CD14-positive monocyte (primary cell): ENCODE data around the gene PATL1. TPM values are rescaled to one million over a fixed set of nuclear protein-coding genes. Genes with fewer than 3 reads are reported as not detected.

ENCODE experiments used
- DNase-seq, 3 donors: peaks; one replicate each; pipeline ENCODE4 v3.0.0-alpha.2; 2011 to 2022
- H2AFZ ChIP-seq: 2 replicates; pipeline ENCODE4 v1.6.0; 2012; ENCODE audit warnings: mild to moderate bottlenecking, low read depth, low read length, inconsistent platforms; ENCODE audit not compliant: insufficient read depth, poor library complexity, severe bottlenecking
- H3K27ac ChIP-seq, 2 donors: 1 replicate in 1 of 2; 2 replicates in 1 of 2; pipeline ENCODE4 v1.5.1; 2012 to 2013; ENCODE audit warnings: low read length in 2 of 2, control low read depth in 1 of 2, inconsistent platforms in 1 of 2, low read depth in 1 of 2, mild to moderate bottlenecking in 1 of 2
- H3K27me3 ChIP-seq, 2 donors: one replicate each; pipeline versions ENCODE4 v1.6.0 to v1.6.1; 2011 to 2013; ENCODE audit warnings: low read length in 2 of 2; ENCODE audit not compliant: control insufficient read depth in 2 of 2, insufficient read depth in 2 of 2
- H3K36me3 ChIP-seq, 2 donors: replicated peaks in 1 of 2; 1 replicate in 1 of 2; 2 replicates in 1 of 2; pipeline versions ENCODE4 v1.5.1 to v1.6.1; 2012 to 2013; ENCODE audit warnings: low read length in 2 of 2, control low read depth in 1 of 2, inconsistent platforms in 1 of 2, mild to moderate bottlenecking in 1 of 2; ENCODE audit not compliant: insufficient read depth in 2 of 2, control insufficient read depth in 1 of 2
- H3K4me1 ChIP-seq, 2 donors: 1 replicate in 1 of 2; 2 replicates in 1 of 2; pipeline versions ENCODE4 v1.5.1 to v1.6.1; 2012 to 2013; ENCODE audit warnings: low read length in 2 of 2, control low read depth in 1 of 2, inconsistent platforms in 1 of 2, mild to moderate bottlenecking in 1 of 2, moderate library complexity in 1 of 2; ENCODE audit not compliant: insufficient read depth in 2 of 2, control insufficient read depth in 1 of 2
- H3K4me2 ChIP-seq: replicated peaks from 2 replicates; pipeline ENCODE3; 2012; ENCODE audit warnings: low read length, moderate library complexity, mild to moderate bottlenecking; ENCODE audit not compliant: poor library complexity, severe bottlenecking; ENCODE audit errors: extremely low read depth
- H3K4me3 ChIP-seq, 3 experiments: fragments of 200-600 bp in 1 of 3; sonication (generic) in 1 of 3; replicated peaks in 1 of 3; 1 replicate in 2 of 3; 2 replicates in 1 of 3; pipeline ENCODE4 v1.5.1; 2011 to 2013; ENCODE audit warnings: low read length in 3 of 3, mild to moderate bottlenecking in 3 of 3, control low read depth in 2 of 3, low read depth in 2 of 3, inconsistent platforms in 1 of 3, moderate library complexity in 1 of 3
- H3K79me2 ChIP-seq: 2 replicates; pipeline ENCODE4 v1.6.0; 2012; ENCODE audit warnings: mild to moderate bottlenecking, control low read depth, inconsistent platforms, low read length, moderate library complexity; ENCODE audit not compliant: insufficient read depth
- H3K9ac ChIP-seq: 2 replicates; pipeline ENCODE4 v1.6.0; 2017; ENCODE audit warnings: low read length, mild to moderate bottlenecking; ENCODE audit not compliant: insufficient read depth, poor library complexity, severe bottlenecking
- H3K9me3 ChIP-seq, 2 donors: replicated peaks in 1 of 2; 1 replicate in 1 of 2; 2 replicates in 1 of 2; pipeline versions ENCODE4 v1.5.1 to v1.6.1; 2012 to 2013; ENCODE audit warnings: low read length in 2 of 2, control low read depth in 1 of 2; ENCODE audit not compliant: control insufficient read depth in 1 of 2, insufficient read depth in 1 of 2
- H4K20me1 ChIP-seq: 2 replicates; pipeline ENCODE4 v1.6.0; 2012; ENCODE audit warnings: mild to moderate bottlenecking, low read length, control low read depth, moderate library complexity; ENCODE audit not compliant: insufficient read depth
- H3K27ac Mint-ChIP-seq, 7 donors: one replicate each; pipeline ENCODE4 v1.8.0; 2020; ENCODE audit warnings: mild to moderate bottlenecking in 7 of 7, mixed read lengths in 7 of 7, moderate library complexity in 6 of 7, inconsistent platforms in 2 of 7
- H3K27me3 Mint-ChIP-seq, 3 donors: one replicate each; pipeline ENCODE4 v1.8.0; 2021 to 2022; ENCODE audit warnings: low read depth in 3 of 3, mild to moderate bottlenecking in 3 of 3, mixed read lengths in 3 of 3, moderate library complexity in 3 of 3, inconsistent platforms in 1 of 3
- H3K36me3 Mint-ChIP-seq, 2 donors: one replicate each; pipeline ENCODE4 v1.8.0; 2020; ENCODE audit warnings: mixed read lengths in 2 of 2, inconsistent platforms in 1 of 2, mild to moderate bottlenecking in 1 of 2
- H3K4me1 Mint-ChIP-seq: one replicate; pipeline ENCODE4 v1.8.0; 2020; ENCODE audit warnings: mild to moderate bottlenecking, mixed read lengths
- H3K4me3 Mint-ChIP-seq, 2 donors: one replicate each; pipeline ENCODE4 v1.8.0; 2020; ENCODE audit warnings: mild to moderate bottlenecking in 2 of 2, mixed read lengths in 2 of 2, moderate library complexity in 1 of 2
- H3K9me3 Mint-ChIP-seq, 7 donors: one replicate each; pipeline ENCODE4 v1.8.0; 2020 to 2022; ENCODE audit warnings: mixed read lengths in 7 of 7, mild to moderate bottlenecking in 6 of 7, moderate library complexity in 6 of 7, inconsistent platforms in 2 of 7
- WGBS: methylation state at CpG from one replicate; pipeline ENCODE4 v1.1.5; 2013; ENCODE audit warnings: missing lambda C conversion rate; ENCODE audit not compliant: insufficient coverage; 5-methylcytosine and 5-hydroxymethylcytosine counted together
- intact Hi-C, 2 donors: fragments of 100-400 bp; cut with micrococcal nuclease; formaldehyde crosslinking; loops; one replicate each; pipeline versions ENCODE4 v1.15.0 to v1.15.1; 2023
- polyA plus RNA-seq, 3 donors: library from polyadenylated mRNA; depleted of rRNA in 1 of 3; unstranded in 2 of 3; stranded (reverse) in 1 of 3; fragments of 300-500 nt in 2 of 3; fragments of >200 nt in 1 of 3; fragmentation: Illumina TruSeq in 2 of 3; gene quantifications; 1 replicate in 2 of 3; 2 replicates in 1 of 3; pipeline ENCODE4 v1.2.3, GENCODE V29; 2012 to 2021
- TF ChIP-seq, protein P1 (sequence below): fragments of 200-600 bp; IDR thresholded peaks from one replicate; pipeline ENCODE4 v1.8.0; 2022; ENCODE audit warnings: antibody characterized with exemption, mild to moderate bottlenecking

The PATL1 gene
- polyA plus RNA-seq, 3 donors, result 4.1 to 49.3 (median 5.1) TPM

DNA sequence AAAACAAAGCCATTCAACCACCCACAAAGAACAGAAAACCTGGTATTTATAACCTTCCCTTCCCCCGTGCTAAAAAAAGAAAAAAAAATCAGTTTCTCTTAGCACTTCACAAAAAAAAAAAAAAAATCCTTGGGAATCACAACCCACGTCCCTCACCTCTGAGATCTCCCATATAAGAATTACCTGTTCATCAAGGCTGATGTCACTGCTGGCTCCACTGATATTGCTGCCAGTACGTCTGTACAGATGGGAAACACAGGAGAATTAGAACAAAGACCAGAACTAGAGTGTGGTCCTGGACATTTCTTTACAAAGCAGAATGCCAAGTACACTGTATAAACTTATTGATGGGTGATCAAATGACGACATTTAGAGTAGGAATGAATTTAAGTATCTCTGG is 68.2 kb downstream of the PATL1 start:
- no peak overlapping the region for H3K4me3 Mint-ChIP-seq
- intact Hi-C loops, result no loop called here
- peaks cover 43% of the 10 kb centered on the region for H4K20me1 ChIP-seq
- no peak overlapping the region for H2AFZ ChIP-seq
- H3K79me2 ChIP-seq, result peaks cover 4% of the 10 kb centered on the region
- TF ChIP-seq, protein P1, sequence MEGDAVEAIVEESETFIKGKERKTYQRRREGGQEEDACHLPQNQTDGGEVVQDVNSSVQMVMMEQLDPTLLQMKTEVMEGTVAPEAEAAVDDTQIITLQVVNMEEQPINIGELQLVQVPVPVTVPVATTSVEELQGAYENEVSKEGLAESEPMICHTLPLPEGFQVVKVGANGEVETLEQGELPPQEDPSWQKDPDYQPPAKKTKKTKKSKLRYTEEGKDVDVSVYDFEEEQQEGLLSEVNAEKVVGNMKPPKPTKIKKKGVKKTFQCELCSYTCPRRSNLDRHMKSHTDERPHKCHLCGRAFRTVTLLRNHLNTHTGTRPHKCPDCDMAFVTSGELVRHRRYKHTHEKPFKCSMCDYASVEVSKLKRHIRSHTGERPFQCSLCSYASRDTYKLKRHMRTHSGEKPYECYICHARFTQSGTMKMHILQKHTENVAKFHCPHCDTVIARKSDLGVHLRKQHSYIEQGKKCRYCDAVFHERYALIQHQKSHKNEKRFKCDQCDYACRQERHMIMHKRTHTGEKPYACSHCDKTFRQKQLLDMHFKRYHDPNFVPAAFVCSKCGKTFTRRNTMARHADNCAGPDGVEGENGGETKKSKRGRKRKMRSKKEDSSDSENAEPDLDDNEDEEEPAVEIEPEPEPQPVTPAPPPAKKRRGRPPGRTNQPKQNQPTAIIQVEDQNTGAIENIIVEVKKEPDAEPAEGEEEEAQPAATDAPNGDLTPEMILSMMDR, result no peak
- H3K27ac Mint-ChIP-seq, result no peak overlapping the region
- peaks cover 90 to 97% of the 10 kb centered on the region in 2 donors for H3K36me3 Mint-ChIP-seq
- no peak overlapping the region for H3K4me2 ChIP-seq
- no peaks in the 10 kb centered on the region for H3K9me3 ChIP-seq
- no peaks in the 10 kb centered on the region for H3K9me3 Mint-ChIP-seq
- H3K36me3 ChIP-seq, result peaks cover 92 to 99% of the 10 kb centered on the region in 2 donors
- no peak overlapping the region for H3K9ac ChIP-seq
- H3K4me1 Mint-ChIP-seq, result no peaks in the 10 kb centered on the region
- no peak for DNase-seq
- H3K4me1 ChIP-seq, result no peaks in the 10 kb centered on the region
- WGBS, result no CpG with 5 or more reads among the region's 4 CpGs
- no peaks in the 10 kb centered on the region for H3K27me3 ChIP-seq
- no peak overlapping the region for H3K27ac ChIP-seq
- H3K4me3 ChIP-seq, result no peak overlapping the region
- no peaks in the 10 kb centered on the region for H3K27me3 Mint-ChIP-seq

DNA sequence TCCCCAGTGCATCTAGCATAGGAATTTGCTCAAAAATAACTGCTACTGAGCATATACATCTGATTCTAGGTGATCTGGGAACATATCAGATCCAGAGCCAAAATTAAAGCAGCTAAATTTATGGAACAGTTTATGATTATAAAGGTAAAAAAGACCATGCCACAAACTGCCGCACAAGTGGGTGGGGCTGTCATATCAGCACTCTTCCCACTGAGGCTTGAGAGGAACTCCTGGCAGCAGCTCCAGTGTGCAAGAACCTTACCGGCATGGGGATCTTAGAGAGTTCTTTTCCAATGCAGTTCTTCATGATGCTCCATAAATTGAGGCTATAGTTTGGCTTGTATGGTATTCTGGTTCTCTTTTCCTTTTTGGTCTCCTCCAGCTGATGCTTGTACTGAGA is 68.6 kb downstream of the PATL1 start:
- Mint-ChIP-seq H3K27me3 (no peaks in the 10 kb centered on the region), H3K36me3 (peaks cover 92 to 97% of the 10 kb centered on the region in 2 donors), H3K4me1 (no peaks in the 10 kb centered on the region), H3K27ac (no peak overlapping the region), H3K4me3 (no peak overlapping the region), H3K9me3 (no peaks in the 10 kb centered on the region)
- intact Hi-C loops, result no loop called here
- Histone ChIP-seq H3K27ac (no peak overlapping the region), H3K4me3 (no peak overlapping the region), H3K4me1 (no peaks in the 10 kb centered on the region), H3K4me2 (no peak overlapping the region), H3K36me3 (peaks cover 92 to 99% of the 10 kb centered on the region in 2 donors), H3K79me2 (peaks cover 4% of the 10 kb centered on the region), H2AFZ (no peak overlapping the region), H3K27me3 (no peaks in the 10 kb centered on the region), H3K9me3 (no peaks in the 10 kb centered on the region), H3K9ac (no peak overlapping the region), H4K20me1 (peaks cover 39% of the 10 kb centered on the region)
- TF ChIP-seq, protein P1, result no peak
- no peak for DNase-seq
- WGBS, result 100% methylated on average over 1 of the region's 2 CpGs
